HFF-Myc (cell line): ENCODE measurements around the gene SDHAF1.

ENCODE experiments used
- DNase-seq: peaks from one replicate; pipeline ENCODE4 v3.0.0-alpha.2; 2011; ENCODE audit warnings: low read depth; ENCODE audit errors: extremely low read depth
- H3K4me3 ChIP-seq: replicated peaks from 2 replicates; pipeline ENCODE4 v1.5.1; 2011; ENCODE audit warnings: low read depth, mild to moderate bottlenecking, control low read depth, low read length
- TF ChIP-seq, protein P1 (sequence below): IDR thresholded peaks from 2 replicates; pipeline ENCODE4 v1.5.1; 2012; ENCODE audit warnings: mild to moderate bottlenecking, low read depth, low read length, control low read depth; ENCODE audit errors: missing control alignments

SDHAF1 gene

DNA sequence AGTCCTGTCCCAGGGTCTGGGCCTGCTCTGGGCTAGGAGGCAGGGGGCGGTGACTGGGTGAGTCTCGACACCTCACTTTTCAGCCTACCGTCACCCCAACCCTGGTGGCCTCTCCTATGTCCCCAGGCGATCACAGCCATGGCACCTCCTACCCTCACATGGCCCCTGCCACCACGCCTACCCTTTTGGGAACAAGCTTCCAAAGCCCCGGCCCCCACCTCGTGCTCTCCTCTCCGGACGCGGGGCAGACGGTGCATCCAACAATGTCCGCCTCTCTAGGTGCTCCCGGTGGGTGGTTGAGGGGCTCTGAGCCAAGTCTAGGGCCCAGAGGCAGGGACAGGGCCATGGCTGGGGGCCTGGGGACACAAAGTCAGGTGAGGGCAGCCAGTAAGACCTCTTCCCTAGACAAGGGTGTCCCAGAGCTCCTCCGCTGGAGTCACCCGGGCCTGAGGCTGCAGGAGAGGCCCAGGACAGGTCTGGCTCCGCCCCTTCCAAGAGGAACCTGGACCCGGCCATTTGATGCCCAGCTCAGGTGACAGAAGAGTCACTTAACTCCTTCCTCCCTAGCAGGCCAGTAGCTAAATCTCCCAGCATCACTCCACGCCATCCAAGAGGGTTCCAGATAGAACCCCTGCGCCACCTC, 13.5 kb downstream of the SDHAF1 start, which contains the start of gene SYNE4:
SYNE4 (minus strand) TSS at position 478 of the 643 bp plus-strand sequence; CDS start at position 346, 132 bp downstream.
- TF ChIP-seq, protein P1, sequence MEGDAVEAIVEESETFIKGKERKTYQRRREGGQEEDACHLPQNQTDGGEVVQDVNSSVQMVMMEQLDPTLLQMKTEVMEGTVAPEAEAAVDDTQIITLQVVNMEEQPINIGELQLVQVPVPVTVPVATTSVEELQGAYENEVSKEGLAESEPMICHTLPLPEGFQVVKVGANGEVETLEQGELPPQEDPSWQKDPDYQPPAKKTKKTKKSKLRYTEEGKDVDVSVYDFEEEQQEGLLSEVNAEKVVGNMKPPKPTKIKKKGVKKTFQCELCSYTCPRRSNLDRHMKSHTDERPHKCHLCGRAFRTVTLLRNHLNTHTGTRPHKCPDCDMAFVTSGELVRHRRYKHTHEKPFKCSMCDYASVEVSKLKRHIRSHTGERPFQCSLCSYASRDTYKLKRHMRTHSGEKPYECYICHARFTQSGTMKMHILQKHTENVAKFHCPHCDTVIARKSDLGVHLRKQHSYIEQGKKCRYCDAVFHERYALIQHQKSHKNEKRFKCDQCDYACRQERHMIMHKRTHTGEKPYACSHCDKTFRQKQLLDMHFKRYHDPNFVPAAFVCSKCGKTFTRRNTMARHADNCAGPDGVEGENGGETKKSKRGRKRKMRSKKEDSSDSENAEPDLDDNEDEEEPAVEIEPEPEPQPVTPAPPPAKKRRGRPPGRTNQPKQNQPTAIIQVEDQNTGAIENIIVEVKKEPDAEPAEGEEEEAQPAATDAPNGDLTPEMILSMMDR: no peak
- H3K4me3 ChIP-seq: peak within 1 kb of the TSS; percentile 26
- no peak for DNase-seq

DNA sequence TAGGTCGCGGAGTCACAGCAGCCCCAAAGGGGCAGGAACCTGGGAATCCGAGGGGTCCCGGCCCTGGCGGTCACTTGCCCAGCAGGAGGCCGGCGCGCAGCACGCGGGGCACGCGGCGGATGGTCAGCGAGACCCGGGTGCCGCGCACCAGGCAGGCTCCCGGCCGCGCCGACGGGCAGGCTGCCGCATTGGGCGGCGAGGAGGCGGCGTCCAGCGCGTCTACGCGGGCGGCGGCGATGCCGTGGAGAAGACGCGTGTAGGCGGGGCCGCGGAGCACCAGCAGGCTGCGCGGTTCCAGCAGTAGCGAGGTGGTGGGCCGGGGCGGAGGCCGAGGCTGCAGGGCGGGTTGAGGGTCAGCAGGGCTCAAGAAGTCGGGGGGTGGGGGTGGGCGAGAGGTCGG, 14.2 kb downstream of the SDHAF1 start:
- TF ChIP-seq, protein P1: no peak
- H3K4me3 ChIP-seq: peak overlapping the region; percentile 26
- no peak for DNase-seq

DNA sequence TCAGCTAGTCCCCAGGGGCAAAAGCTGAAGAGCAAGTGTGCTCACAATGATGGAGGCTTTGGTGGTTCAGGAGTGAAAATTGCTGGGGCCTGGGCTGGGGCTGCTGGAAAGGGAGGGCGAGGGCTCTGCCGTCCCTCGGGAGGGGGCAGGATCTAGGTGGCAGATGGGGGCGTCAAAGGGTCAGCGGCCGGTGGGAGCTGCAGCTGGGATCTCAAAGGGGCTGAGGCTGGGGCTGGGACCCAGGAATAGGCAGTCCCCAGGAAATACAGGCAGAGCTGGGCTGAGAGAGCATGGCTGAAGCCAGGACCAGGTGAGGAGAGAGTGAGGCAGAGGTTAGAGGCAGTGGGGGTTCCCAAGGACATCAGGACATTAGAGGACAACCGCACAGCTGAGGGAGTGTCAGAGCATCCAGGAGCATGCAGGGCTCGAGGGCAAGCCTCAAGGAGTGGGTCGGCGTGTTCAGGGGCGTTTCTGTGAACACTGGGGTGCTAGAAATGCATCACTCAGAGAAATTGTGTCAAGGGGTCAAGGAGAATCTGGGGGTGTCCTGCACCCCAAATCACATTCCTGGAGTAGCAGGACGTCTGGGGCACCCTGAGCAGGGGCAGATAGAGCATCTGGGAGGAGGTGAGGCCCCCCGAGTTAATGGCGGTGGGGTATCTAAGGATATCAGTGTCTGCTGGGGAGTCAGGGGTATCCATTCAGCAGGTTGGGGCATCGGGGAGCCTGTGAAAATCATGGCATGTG, 14.8 kb downstream of the SDHAF1 start:
- TF ChIP-seq, protein P1: no peak
- H3K4me3 ChIP-seq: peak overlapping the region; percentile 26; the same call in 1 of the 2 replicates
- DNase-seq: no peak

DNA sequence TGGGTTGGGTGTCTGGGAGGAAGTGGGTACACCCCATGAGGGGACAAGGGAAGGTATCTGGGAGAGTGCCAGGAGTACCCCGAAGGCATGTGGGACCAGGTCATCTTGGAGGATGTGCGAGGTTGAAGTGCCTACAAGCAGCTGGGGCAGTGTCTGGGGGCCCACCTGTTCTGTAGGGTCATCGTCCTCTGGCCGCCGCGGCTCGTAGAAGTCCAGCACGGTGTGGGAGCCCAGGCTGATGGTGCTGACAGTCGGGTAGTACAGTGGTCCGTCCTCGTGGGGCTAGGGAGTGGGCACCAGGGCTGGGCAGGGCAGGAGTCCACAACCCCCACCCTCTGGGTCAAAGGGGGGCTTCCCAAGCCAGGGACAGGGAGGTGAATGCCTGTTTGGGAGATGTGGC, 15.4 kb downstream of the SDHAF1 start:
- DNase-seq: no peak
- TF ChIP-seq, protein P1: no peak
- H3K4me3 ChIP-seq: no peak overlapping the region

DNA sequence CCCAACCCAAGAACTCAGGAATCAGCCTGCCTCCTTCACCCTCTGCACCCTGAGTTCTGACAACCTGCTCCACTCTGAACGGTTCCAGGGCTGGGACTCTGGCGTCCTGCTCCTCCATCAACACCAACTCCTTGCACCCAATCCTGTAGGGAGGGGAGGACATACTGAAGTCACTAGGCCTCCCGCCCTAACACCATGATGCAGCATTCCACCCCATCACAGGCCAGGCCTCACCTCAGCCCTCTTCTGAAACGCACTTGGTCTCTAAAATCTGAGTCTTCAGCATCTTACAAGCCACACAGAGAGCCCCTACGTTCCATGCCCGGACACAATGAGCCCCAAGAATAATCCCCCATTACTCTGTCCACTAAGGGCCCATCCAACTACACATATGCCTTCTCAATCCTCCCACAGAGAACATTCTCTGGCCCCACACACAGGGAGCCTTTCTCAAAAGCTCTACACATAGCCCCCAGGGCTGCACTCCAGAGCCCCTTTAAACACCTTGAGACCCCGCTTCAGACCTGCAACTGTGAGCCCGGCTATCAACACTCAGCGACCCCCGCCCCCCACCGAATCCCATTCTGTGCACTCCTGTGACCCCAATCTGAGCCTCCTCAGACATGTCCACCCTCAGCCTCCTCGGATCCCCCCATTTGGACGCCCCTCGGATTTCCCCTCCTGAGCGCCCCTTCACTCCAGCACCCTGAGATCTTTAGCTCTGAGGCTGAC, 18.5 kb downstream of the SDHAF1 start:
- DNase-seq: no peak
- H3K4me3 ChIP-seq: peak overlapping the region; percentile 78
- TF ChIP-seq, protein P1: no peak

DNA sequence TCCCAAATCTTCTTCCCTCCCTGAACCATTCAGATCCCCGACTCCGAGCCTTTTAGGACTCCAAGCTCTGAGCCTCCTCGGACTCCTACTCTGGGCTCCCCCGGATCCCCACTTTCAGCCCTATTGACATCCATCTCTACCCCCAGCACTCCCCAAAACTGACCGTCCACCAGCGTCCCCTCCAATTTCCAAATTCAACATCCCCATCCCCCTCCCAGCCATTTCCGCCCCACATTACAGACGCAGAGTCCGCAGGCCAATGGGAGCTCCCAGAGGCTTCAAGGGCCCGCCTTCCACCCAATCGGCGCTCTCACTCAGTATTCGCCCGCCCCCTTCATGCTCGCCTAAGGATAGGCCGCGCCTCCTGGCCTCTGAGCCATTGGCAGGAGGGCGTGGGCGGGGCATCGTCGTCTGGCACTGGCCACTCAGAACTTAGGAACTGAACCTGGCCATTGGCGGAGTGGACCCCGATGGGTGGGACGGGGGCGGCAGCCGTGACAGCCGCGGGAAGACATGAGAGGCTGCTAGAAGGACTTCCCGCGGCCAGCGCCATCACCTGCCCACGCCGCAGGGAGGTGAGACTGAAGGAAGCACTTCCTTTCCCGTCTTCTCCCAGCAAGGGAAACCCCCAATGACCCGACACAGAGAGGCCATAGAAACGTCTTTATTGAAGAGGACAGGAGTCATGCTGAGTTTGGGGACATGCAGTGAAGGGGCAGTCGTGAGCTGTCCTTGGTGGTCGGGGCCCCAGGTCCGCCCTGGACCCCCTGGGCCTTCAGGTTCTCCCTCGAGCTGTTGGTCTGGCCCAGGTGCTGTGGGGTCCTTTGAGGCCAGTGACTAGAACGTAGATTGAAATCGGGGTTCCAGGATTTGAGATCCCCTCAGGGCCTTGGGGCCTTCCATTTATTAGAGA, 19.3 kb downstream of the SDHAF1 start, which contains the start of gene ALKBH6:
ALKBH6 (minus strand) TSS at position 202 of the 913 bp plus-strand sequence. CDS start 816 bp downstream, outside the sequence.
- DNase-seq: peak; percentile 92
- peak within 1 kb of the TSS; percentile 78 for H3K4me3 ChIP-seq
- TF ChIP-seq, protein P1: no peak
